Measurements from ENCODE around the gene SNTB2.

- TF ChIP-seq POLR2AphosphoS5 (IDR thresholded peaks at IDR 0.05; ENCODE audit: borderline replicate concordance, low read depth, low read length) (no peak), EZH2 (IDR thresholded peaks at IDR 0.05) (no peak), FOXP2 (optimal IDR thresholded peaks at IDR 0.05; ENCODE audit: control extremely low read depth, extremely low read length, insufficient read depth) (no peak)
Measured at GRCh38 chr16:69344171-69344570, 157.2 kb downstream of the SNTB2 start.
